Vagina (tissue), 2 donors: ENCODE results near the gene ZMAT3. TPM values are rescaled to one million over a fixed set of nuclear protein-coding genes. Genes with fewer than 3 reads are reported as not detected.
"Not testable (repeated sequence)": the region's sequence is repeated elsewhere in the genome, so short reads cannot be mapped to it uniquely, and the experiment has no call there.

Experiments used
- DNase-seq, 2 donors: peaks; one replicate each; pipeline ENCODE4 v3.0.0-alpha.2; 2017; ENCODE audit errors: extremely low spot score in 2 of 2
- H3K27ac ChIP-seq: fragments of 200-600 bp; sonication (generic); one replicate; pipeline ENCODE4 v1.5.1; 2019
- H3K27me3 ChIP-seq: fragments of 200-600 bp; sonication (generic); one replicate; pipeline ENCODE4 v1.5.1; 2019
- H3K36me3 ChIP-seq, 2 donors: fragments of 200-600 bp; sonication (generic); one replicate each; pipeline ENCODE4 v1.5.1; 2017 to 2019
- H3K4me1 ChIP-seq: fragments of 200-600 bp; sonication (generic); one replicate; pipeline ENCODE4 v1.5.1; 2019
- H3K4me3 ChIP-seq, 2 donors: fragments of 200-600 bp; sonication (generic); 1 replicate in 1 of 2; 2 replicates in 1 of 2; pipeline ENCODE4 v1.5.1; 2016 to 2019
- H3K9me3 ChIP-seq: fragments of 200-600 bp; sonication (generic); one replicate; pipeline ENCODE4 v1.5.1; 2019
- POLR2A ChIP-seq, 2 donors: fragments of 450-650 bp; IDR thresholded peaks; one replicate each; pipeline ENCODE4 v1.6.1; 2017; ENCODE audit warnings: antibody characterized with exemption in 2 of 2, mild to moderate bottlenecking in 2 of 2, moderate library complexity in 2 of 2
- POLR2AphosphoS5 ChIP-seq, 2 donors: sonication (generic); formaldehyde crosslinking; IDR thresholded peaks; one replicate each; pipeline ENCODE4 v1.9.0; 2017; ENCODE audit warnings: antibody characterized with exemption in 2 of 2, mild to moderate bottlenecking in 2 of 2, low read depth in 1 of 2; ENCODE audit not compliant: insufficient read depth in 1 of 2
- intact Hi-C: fragments of 100-400 bp; cut with DNase I; formaldehyde crosslinking; loops from one replicate; pipeline ENCODE4 v1.15.1; 2023
- total RNA-seq: library from RNA; depleted of rRNA; stranded (reverse); fragments of >200 nt; gene quantifications from one replicate; pipeline ENCODE4 v1.2.3, GENCODE V29; 2016
- TF ChIP-seq, protein P1 (sequence below), 3 experiments: fragments of 450-650 bp in 2 of 3; fragments of 200-600 bp in 1 of 3; sonication (generic) in 1 of 3; IDR thresholded peaks; one replicate each; pipeline ENCODE4 v1.5.1; 2017 to 2019; ENCODE audit warnings: antibody characterized with exemption in 3 of 3, mild to moderate bottlenecking in 2 of 3, moderate library complexity in 2 of 3

The ZMAT3 gene
- total RNA-seq, 1 donor from 2014 or later, result 9.6 TPM

DNA sequence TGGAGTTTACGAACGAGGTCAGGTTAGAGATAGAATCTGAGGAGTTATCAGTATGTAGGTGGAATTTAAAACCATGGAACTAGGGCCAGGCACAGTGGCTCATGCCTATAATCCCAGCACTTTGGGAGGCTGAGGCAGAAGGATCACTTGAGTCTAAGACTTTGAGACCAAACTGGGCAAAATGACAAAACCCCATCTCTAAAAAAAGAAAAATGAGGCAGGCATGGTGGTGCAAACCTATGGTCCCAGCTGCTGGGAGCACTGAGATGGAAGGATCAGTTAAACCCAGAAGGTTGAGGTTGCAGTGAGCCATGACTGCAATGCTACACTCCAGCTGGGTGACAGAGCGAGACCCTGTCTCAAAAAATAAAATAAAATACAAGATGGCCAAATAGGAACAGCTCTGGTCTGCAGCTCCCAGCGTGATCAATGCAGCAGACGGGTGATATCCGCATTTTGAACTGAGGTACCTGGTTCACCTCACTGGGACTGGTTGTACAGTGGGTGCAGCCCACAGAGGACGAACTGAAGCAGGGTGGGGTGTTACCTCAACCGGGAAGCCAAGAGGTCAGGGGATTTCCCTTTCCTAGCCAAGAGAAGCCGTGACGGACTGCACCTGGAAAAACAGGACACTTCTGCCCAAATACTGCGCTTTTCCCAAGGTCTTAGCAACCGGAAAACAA lies 33.3 kb downstream of the ZMAT3 start:
- DNase-seq, result no peak
- intact Hi-C loops, result no loop called here
- Histone ChIP-seq H3K36me3 (no peaks in the 10 kb centered on the region), H3K27ac (no peak overlapping the region), H3K4me1 (peaks cover 24% of the 10 kb centered on the region), H3K27me3 (no peaks in the 10 kb centered on the region), H3K9me3 (no peaks in the 10 kb centered on the region), H3K4me3 (no peak overlapping the region)
- TF ChIP-seq, protein P1, sequence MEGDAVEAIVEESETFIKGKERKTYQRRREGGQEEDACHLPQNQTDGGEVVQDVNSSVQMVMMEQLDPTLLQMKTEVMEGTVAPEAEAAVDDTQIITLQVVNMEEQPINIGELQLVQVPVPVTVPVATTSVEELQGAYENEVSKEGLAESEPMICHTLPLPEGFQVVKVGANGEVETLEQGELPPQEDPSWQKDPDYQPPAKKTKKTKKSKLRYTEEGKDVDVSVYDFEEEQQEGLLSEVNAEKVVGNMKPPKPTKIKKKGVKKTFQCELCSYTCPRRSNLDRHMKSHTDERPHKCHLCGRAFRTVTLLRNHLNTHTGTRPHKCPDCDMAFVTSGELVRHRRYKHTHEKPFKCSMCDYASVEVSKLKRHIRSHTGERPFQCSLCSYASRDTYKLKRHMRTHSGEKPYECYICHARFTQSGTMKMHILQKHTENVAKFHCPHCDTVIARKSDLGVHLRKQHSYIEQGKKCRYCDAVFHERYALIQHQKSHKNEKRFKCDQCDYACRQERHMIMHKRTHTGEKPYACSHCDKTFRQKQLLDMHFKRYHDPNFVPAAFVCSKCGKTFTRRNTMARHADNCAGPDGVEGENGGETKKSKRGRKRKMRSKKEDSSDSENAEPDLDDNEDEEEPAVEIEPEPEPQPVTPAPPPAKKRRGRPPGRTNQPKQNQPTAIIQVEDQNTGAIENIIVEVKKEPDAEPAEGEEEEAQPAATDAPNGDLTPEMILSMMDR (IDR thresholded peaks at IDR 0.05), result no peak
- TF ChIP-seq POLR2A (IDR thresholded peaks at IDR 0.05) (no peak), POLR2AphosphoS5 (IDR thresholded peaks at IDR 0.05; ENCODE audit: insufficient read depth in 1 of 2, low read depth in 1 of 2) (no peak)

DNA sequence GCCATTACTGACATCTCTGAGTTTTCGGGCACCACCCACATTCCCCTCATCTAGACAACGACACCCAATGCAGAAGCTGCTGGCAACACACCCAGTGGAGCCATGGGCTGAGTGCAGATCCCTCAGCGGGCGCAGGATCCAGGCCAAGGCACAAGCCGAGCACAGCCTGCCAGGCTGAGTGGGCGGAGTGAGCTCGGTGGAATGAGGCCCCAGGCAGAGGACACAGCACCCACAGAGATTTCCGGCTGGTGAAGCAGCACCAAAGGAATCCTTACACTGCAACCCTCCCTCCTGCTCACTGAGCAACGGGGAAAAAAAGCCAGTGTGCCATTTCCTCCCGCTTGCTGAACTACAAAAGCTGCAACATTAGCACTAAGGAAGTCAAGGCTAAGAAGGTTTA lies 34.3 kb downstream of the ZMAT3 start:
- Histone ChIP-seq H3K36me3 (no peaks in the 10 kb centered on the region), H3K27ac (no peak overlapping the region), H3K4me1 (peaks cover 24% of the 10 kb centered on the region), H3K27me3 (no peaks in the 10 kb centered on the region), H3K9me3 (no peaks in the 10 kb centered on the region), H3K4me3 (no peak overlapping the region)
- peak in 1 of 2 donors; percentile 11 for TF ChIP-seq POLR2AphosphoS5 (IDR thresholded peaks at IDR 0.05; ENCODE audit: insufficient read depth in 1 of 2, low read depth in 1 of 2)
- TF ChIP-seq POLR2A (IDR thresholded peaks at IDR 0.05), result no peak
- DNase-seq, result no peak
- intact Hi-C loops, result no loop called here

DNA sequence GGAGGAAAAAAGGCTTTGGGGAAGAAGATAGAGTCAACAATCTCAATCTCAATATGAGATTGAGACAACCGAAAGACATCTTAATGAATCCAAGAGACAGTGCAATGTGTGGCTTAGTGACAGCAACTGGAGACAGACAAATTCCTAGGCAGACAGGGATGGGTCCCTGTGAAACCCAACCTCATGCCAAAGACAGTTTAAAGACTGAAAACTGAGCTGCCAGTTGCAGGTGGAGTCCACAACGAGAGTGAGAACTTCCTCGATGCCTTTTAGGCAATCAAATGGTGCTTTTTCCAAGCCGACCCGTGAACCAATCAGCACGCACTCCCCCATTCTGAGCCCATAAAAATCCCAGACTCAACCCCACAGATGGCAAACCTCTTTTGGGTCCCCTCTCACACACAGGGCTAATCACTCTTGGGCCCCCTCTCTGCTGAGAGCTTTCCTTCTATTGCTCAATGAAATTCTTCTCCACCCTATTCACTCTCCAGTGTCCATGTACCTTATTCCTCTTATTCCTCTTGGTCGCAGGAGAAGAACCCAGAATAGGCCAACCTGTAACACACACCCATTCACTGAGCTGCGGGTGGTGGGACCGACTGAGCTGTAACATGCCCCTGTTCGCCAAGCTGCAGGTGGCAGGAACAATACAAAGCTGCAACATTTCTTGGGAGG lies 34.8 kb downstream of the ZMAT3 start:
- intact Hi-C loops, result no loop called here
- DNase-seq, result no peak
- H3K4me3 ChIP-seq, result no peak overlapping the region
- H3K9me3 ChIP-seq, result no peaks in the 10 kb centered on the region
- peaks cover 24% of the 10 kb centered on the region for H3K4me1 ChIP-seq
- TF ChIP-seq POLR2AphosphoS5 (IDR thresholded peaks at IDR 0.05; ENCODE audit: insufficient read depth in 1 of 2, low read depth in 1 of 2) (no peak), POLR2A (IDR thresholded peaks at IDR 0.05) (no peak)
- TF ChIP-seq, protein P1 (IDR thresholded peaks at IDR 0.05), result no peak
- H3K27me3 ChIP-seq, result no peaks in the 10 kb centered on the region
- no peaks in the 10 kb centered on the region for H3K36me3 ChIP-seq
- H3K27ac ChIP-seq, result no peak overlapping the region

DNA sequence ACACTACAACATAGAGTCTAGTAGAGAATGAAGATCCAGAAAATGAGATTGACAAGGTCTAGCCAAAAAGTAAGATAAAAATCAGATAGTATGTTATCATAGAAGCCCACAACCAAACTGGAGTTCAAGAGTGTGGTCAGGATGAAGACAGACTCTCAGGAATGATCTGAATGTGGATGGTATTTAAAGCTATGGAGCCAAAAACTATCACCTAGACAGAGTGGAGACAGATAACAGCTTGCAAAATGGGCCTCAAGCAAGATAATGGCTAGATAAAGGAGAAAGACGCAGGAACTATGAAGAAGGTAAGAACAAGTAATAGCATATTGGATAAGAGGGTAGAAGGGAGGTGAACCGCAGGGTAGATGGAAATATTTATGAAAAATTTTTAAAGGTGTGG lies 35.4 kb downstream of the ZMAT3 start:
- no peak for DNase-seq
- H3K36me3 ChIP-seq, result no peaks in the 10 kb centered on the region
- intact Hi-C loops, result no loop called here
- H3K4me1 ChIP-seq, result peaks cover 24% of the 10 kb centered on the region
- TF ChIP-seq POLR2A (IDR thresholded peaks at IDR 0.05), result no peak
- TF ChIP-seq, protein P1 (IDR thresholded peaks at IDR 0.05), result no peak
- no peak for TF ChIP-seq POLR2AphosphoS5 (IDR thresholded peaks at IDR 0.05; ENCODE audit: insufficient read depth in 1 of 2, low read depth in 1 of 2)
- H3K27me3 ChIP-seq, result no peaks in the 10 kb centered on the region
- H3K27ac ChIP-seq, result no peak overlapping the region
- no peak overlapping the region for H3K4me3 ChIP-seq
- H3K9me3 ChIP-seq, result no peaks in the 10 kb centered on the region

DNA sequence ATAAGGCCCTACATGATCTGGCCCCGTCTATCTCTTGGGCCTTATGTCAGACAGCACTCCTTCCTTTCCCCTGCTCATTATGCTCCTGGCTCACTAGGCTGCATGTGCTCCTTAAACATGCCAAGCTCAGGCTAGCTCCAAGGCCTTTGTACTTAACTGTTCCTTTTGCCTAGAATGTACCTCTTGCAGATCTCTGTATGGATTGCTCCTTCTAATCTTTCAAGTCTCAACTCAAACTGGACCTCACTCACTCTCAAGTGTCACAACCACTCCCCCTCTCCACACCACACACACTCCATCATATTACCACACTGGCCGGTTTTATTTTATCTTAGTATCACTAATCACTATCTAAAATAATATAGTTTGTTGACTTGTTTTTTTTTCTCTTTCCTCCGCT lies 36.4 kb downstream of the ZMAT3 start:
- Histone ChIP-seq H3K36me3 (no peaks in the 10 kb centered on the region), H3K4me3 (no peak overlapping the region), H3K4me1 (peaks cover 24% of the 10 kb centered on the region), H3K27ac (no peak overlapping the region), H3K27me3 (no peaks in the 10 kb centered on the region), H3K9me3 (no peaks in the 10 kb centered on the region)
- TF ChIP-seq POLR2A (IDR thresholded peaks at IDR 0.05) (no peak), POLR2AphosphoS5 (IDR thresholded peaks at IDR 0.05; ENCODE audit: insufficient read depth in 1 of 2, low read depth in 1 of 2) (no peak)
- TF ChIP-seq, protein P1 (IDR thresholded peaks at IDR 0.05), result no peak
- DNase-seq, result no peak
- intact Hi-C loops, result no loop called here

DNA sequence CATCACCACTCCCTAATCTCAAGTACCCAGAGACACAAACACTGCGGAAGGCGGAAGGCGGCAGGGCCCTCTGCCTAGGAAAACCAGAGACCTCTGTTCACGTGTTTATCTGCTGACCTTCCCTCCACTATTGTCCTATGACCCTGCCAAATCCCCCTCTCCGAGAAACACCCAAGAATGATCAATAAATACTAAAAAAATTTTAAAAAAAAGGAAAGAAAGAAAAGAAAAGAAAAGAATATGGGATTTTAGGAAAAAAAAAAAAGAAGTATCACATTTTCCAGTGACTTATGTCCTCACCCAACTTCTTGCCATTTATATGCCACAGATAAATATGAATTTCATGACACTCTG lies 38.3 kb downstream of the ZMAT3 start:
- DNase-seq, intact Hi-C loops, H3K27me3 ChIP-seq, H3K9me3 ChIP-seq, H3K4me3 ChIP-seq, H3K27ac ChIP-seq, H3K36me3 ChIP-seq: not testable (repeated sequence)
- peaks cover 24% of the 10 kb centered on the region for H3K4me1 ChIP-seq

DNA sequence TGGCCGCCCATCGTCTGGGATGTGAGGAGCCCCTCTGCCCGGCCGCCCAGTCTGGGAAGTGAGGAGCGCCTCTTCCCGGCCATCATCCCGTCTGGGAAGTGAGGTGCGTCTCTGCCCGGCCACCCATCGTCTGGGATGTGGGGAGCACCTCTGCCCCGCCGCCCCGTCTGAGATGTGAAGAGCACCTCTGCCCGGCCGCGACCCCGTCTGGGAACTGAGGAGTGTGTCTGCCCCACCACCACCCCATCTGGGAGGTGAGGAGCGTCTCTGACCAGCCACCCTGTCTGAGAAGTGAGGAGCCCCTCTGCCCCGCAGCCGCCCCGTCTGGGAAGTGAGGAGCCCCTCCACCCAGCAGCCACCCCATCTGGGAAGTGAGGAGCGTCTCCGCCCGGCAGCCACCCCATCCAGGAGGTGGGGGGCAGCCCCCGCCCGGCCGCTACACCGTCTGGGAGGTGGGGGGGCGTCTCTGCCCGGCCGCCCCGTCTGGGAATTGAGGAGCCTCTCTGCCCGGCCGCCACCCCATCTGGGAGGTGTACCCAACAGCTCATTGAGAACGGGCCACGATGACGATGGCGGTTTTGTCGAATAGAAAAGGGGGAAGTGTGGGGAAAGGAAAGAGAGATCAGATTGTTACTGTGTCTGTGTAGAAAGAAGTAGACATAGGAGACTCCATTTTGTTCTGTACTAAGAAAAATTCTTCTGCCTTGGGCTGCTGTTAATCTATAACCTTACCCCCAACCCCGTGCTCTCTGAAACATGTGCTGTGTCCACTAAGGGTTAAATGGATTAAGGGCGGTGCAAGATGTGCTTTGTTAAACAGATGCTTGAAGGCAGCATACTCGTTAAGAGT lies 38.9 kb downstream of the ZMAT3 start:
- H3K4me3 ChIP-seq, intact Hi-C loops, H3K9me3 ChIP-seq, H3K36me3 ChIP-seq, H3K27me3 ChIP-seq, DNase-seq, H3K27ac ChIP-seq: not testable (repeated sequence)
- peaks cover 20% of the 10 kb centered on the region for H3K4me1 ChIP-seq
